Lung (tissue), 12 donors: ENCODE data around the gene MRPS11. TPM values are rescaled to one million over a fixed set of nuclear protein-coding genes. Genes with fewer than 3 reads are reported as not detected.

Experiments used
- ATAC-seq: fragments of 200-7000 bp; cut with Tn5 transposase; one replicate; pipeline ENCODE4 v1.9.1; 2020; ENCODE audit warnings: moderate number of reproducible peaks; ENCODE audit not compliant: insufficient read depth, low FRiP score
- DNase-seq, 3 donors: peaks; one replicate each; pipeline ENCODE4 v3.0.0-alpha.2; 2013 to 2017
- H3K27ac ChIP-seq, 2 donors: one replicate each; pipeline ENCODE4 v1.5.1; 2013; ENCODE audit warnings: mild to moderate bottlenecking in 2 of 2, moderate library complexity in 2 of 2, control low read depth in 1 of 2, inconsistent platforms in 1 of 2, low read depth in 1 of 2, low read length in 1 of 2
- H3K27me3 ChIP-seq, 3 donors: one replicate each; pipeline ENCODE4 v1.5.1; 2013; ENCODE audit warnings: low read length in 2 of 3; ENCODE audit not compliant: control insufficient read depth in 3 of 3, insufficient read depth in 3 of 3
- H3K36me3 ChIP-seq, 4 donors: one replicate each; pipeline ENCODE4 v1.5.1; 2013; ENCODE audit warnings: low read length in 4 of 4, mild to moderate bottlenecking in 1 of 4, moderate library complexity in 1 of 4; ENCODE audit not compliant: control insufficient read depth in 4 of 4, insufficient read depth in 4 of 4
- H3K4me1 ChIP-seq, 5 donors: one replicate each; pipeline ENCODE4 v1.5.1; 2013; ENCODE audit warnings: low read length in 5 of 5, mild to moderate bottlenecking in 2 of 5, moderate library complexity in 1 of 5; ENCODE audit not compliant: control insufficient read depth in 5 of 5, insufficient read depth in 5 of 5
- H3K4me3 ChIP-seq: one replicate; pipeline ENCODE4 v1.5.1; 2013; ENCODE audit warnings: mild to moderate bottlenecking, control low read depth, moderate library complexity
- H3K9ac ChIP-seq, 2 donors: one replicate each; pipeline ENCODE4 v1.5.1; 2013; ENCODE audit warnings: low read length in 2 of 2, control low read depth in 1 of 2; ENCODE audit not compliant: insufficient read depth in 1 of 2
- H3K9me3 ChIP-seq, 4 donors: one replicate each; pipeline ENCODE4 v1.5.1; 2013; ENCODE audit warnings: low read length in 3 of 4, mild to moderate bottlenecking in 1 of 4, moderate library complexity in 1 of 4; ENCODE audit not compliant: control insufficient read depth in 4 of 4, insufficient read depth in 3 of 4
- WGBS, 2 donors: extraction: QIAGEN DNeasy Blood & Tissue Kit; methylation state at CpG; one replicate each; pipeline ENCODE4 v1.1.7; 2013; 5-methylcytosine and 5-hydroxymethylcytosine counted together
- polyA plus RNA-seq, 2 donors: library from polyadenylated mRNA; stranded (reverse); fragments of 200-250 nt; gene quantifications; one replicate each; pipeline ENCODE4 v1.2.1, GENCODE V29; 2013
- total RNA-seq, 2 donors: library from RNA; depleted of rRNA in 1 of 2; stranded (reverse); fragments of >200 nt in 1 of 2; gene quantifications; one replicate each; pipeline ENCODE4 v1.2.1, GENCODE V29; 2014 to 2021
- TF ChIP-seq, protein P1 (sequence below): IDR thresholded peaks from 2 replicates; pipeline ENCODE4 v1.5.1; 2012; ENCODE audit warnings: mild to moderate bottlenecking; ENCODE audit errors: control extremely low read depth, extremely low read depth
- donor health status: control.
- donor health status: control.
- donor health status: Bipolar disorder and iron deficiency.
- donor health status: healthy.
- donor health status: DM: yes; HTN: yes; CAD: no.

The MRPS11 gene
- total and polyA plus RNA-seq, 4 donors: 31.2 to 43.4 (median 37.6) TPM

DNA sequence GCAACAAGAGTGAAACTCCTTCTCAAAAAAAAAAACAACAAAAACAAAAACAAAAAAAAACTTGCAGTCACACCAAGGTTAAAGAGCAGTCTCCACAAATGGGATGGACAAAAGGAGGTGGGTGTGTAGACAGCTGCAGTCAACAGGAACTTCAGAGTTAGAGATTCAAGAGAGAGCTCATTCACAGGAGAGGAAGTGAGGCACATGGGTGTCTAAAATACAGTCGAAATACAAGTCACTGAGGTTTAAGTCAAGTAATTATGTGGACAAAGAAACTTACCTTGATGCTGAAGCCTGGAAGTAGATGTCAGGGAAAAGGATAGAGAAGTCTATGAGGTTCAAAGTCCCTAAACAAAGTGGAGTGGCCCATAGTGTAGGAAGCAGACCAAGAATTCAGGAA lies 14.8 kb downstream of the MRPS11 start:
- Histone ChIP-seq H3K4me1 (no peaks in the 10 kb centered on the region), H3K9me3 (no peaks in the 10 kb centered on the region), H3K4me3 (no peak overlapping the region), H3K27ac (no peak overlapping the region), H3K27me3 (peaks cover 0 to 8% (median 0%) of the 10 kb centered on the region in 3 donors), H3K9ac (no peak overlapping the region), H3K36me3 (peaks cover 2 to 11% (median 9%) of the 10 kb centered on the region in 4 donors)
- ATAC-seq: no peak
- no peak for DNase-seq
- WGBS, 2 donors: 33 to 41% methylated on average over 1 of the region's 1 CpG
- TF ChIP-seq, protein P1, sequence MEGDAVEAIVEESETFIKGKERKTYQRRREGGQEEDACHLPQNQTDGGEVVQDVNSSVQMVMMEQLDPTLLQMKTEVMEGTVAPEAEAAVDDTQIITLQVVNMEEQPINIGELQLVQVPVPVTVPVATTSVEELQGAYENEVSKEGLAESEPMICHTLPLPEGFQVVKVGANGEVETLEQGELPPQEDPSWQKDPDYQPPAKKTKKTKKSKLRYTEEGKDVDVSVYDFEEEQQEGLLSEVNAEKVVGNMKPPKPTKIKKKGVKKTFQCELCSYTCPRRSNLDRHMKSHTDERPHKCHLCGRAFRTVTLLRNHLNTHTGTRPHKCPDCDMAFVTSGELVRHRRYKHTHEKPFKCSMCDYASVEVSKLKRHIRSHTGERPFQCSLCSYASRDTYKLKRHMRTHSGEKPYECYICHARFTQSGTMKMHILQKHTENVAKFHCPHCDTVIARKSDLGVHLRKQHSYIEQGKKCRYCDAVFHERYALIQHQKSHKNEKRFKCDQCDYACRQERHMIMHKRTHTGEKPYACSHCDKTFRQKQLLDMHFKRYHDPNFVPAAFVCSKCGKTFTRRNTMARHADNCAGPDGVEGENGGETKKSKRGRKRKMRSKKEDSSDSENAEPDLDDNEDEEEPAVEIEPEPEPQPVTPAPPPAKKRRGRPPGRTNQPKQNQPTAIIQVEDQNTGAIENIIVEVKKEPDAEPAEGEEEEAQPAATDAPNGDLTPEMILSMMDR: no peak

DNA sequence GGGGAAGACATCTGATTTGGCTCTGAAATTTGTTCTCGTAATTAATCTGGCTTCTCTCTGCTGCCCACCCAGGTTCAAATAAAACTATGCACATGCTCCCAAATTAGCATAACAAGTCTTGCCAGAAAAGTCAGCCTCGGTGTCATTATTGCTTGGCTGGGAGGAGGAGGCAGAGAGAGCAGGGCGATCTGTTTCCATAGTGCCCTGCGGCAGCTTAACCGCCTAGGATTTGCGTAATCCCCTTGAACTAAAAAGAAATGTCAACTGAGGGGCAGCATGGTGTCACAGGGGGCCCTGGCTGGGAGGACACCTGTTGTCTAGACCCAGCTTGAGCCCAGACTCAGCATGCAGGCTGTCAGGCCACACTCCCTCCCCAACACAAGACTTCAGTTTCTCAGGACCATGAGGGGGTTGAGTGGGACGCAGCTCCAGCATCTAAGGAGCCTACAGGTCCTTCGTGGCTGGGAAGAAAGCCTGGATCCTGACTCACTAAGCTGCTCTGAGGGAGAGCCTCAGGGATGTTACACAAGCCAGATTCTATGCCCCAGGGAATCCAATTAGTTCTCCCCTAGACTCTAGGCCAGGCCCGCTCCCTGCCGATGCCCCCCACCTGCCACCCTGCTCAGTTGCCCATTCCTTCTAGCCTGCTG lies 17.3 kb downstream of the MRPS11 start:
- TF ChIP-seq, protein P1: no peak
- H3K27ac ChIP-seq: no peak overlapping the region
- no peak overlapping the region for H3K4me3 ChIP-seq
- peak; percentile 40 to 51 (median 41) for DNase-seq
- no peaks in the 10 kb centered on the region for H3K9me3 ChIP-seq
- H3K27me3 ChIP-seq: peaks cover 0 to 8% (median 0%) of the 10 kb centered on the region in 3 donors
- no peak overlapping the region for H3K9ac ChIP-seq
- H3K4me1 ChIP-seq: no peaks in the 10 kb centered on the region
- peaks cover 0 to 5% (median 0%) of the 10 kb centered on the region in 4 donors for H3K36me3 ChIP-seq
- 56 to 61% methylated on average over 10 of the region's 10 CpGs for WGBS, 2 donors
- no peak for ATAC-seq

DNA sequence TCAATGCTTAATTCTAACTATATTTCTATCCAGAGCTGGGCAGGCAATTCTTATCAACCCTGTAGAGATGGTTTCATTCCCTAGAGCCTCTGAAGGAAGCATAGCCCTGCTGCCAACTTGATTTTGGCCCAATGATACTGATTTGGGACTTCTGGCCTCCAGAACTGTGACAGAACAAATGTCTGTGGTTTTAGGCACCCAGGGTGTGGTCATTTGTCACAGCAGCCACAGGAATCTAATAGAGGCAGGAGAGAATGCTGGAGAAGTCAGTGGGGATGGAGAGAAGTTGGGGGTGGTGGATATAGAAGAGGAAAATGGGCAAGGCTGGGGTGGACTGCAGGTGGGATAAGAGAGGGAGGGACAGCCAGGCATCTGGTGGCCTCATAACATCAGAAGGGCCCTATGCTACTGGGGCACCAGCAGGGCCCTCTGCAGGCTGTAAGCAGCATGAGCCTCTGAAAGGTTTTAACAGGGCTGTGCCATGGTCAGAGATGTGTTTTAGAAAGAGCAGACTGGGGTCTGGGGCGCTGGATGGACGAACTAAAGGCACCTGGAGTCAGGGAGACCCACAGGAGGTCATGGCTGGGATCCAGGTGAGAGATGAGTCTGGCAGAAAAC lies 19.8 kb downstream of the MRPS11 start:
- Histone ChIP-seq H3K27ac (no peak overlapping the region), H3K9me3 (no peaks in the 10 kb centered on the region), H3K36me3 (no peaks in the 10 kb centered on the region), H3K27me3 (peaks cover 0 to 8% (median 0%) of the 10 kb centered on the region in 3 donors), H3K4me1 (no peaks in the 10 kb centered on the region), H3K4me3 (no peak overlapping the region), H3K9ac (no peak overlapping the region)
- WGBS, 2 donors: 84 to 92% methylated on average over 2 of the region's 2 CpGs
- DNase-seq (no peak), ATAC-seq (no peak)
- TF ChIP-seq, protein P1: no peak
